GM12891 (cell line): ENCODE results near the gene GPC5.

Experiments used
- DNase-seq: peaks from one replicate; pipeline ENCODE4 v3.0.0; 2011; ENCODE audit warnings: low spot score; ENCODE audit not compliant: insufficient read length
- FAIRE-seq: peaks from 2 replicates; lab custom pipeline; 2011; peaks lifted over from hg19 to GRCh38; lab: Jason Lieb, UNC
- PAX5 ChIP-seq: IDR thresholded peaks from 2 replicates; pipeline ENCODE4 v1.6.1; 2011; ENCODE audit warnings: low read length, moderate library complexity, mild to moderate bottlenecking; ENCODE audit not compliant: insufficient read depth, severe bottlenecking
- POLR2A ChIP-seq: IDR thresholded peaks from 2 replicates; pipeline ENCODE4 v1.6.1; 2011; ENCODE audit warnings: low read depth, low read length, control low read depth
- POLR2AphosphoS5 ChIP-seq: IDR thresholded peaks from 2 replicates; pipeline ENCODE4 v1.6.1; 2011; ENCODE audit warnings: low read depth, low read length, control low read depth
- POU2F2 ChIP-seq: IDR thresholded peaks from 2 replicates; pipeline ENCODE4 v1.6.1; 2011; ENCODE audit warnings: low read depth, mild to moderate bottlenecking, control low read depth, low read length, moderate library complexity
- SPI1 ChIP-seq: IDR thresholded peaks from 2 replicates; pipeline ENCODE4 v1.6.1; 2011; ENCODE audit warnings: low read depth, low read length, control low read depth
- TAF1 ChIP-seq: IDR thresholded peaks from 2 replicates; pipeline ENCODE4 v1.6.1; 2011; ENCODE audit warnings: low read depth, low read length, control low read depth

GPC5 gene

DNA sequence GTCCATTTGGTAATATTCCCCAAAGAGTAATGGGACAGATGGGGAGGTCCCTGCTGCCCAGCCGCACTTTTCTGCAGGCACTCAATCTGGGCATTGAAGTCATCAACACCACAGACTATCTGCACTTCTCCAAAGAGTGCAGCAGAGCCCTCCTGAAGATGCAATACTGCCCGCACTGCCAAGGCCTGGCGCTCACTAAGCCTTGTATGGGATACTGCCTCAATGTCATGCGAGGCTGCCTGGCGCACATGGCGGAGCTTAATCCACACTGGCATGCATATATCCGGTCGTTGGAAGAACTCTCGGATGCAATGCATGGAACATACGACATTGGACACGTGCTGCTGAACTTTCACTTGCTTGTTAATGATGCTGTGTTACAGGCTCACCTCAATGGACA is 295.0 kb downstream of the GPC5 start:
- FAIRE-seq (no peak), DNase-seq (no peak)
- no peak for TF ChIP-seq POU2F2
- TF ChIP-seq TAF1 = no peak
- no peak for TF ChIP-seq POLR2AphosphoS5
- TF ChIP-seq PAX5 = no peak
- no peak for TF ChIP-seq SPI1
- TF ChIP-seq POLR2A = no peak

DNA sequence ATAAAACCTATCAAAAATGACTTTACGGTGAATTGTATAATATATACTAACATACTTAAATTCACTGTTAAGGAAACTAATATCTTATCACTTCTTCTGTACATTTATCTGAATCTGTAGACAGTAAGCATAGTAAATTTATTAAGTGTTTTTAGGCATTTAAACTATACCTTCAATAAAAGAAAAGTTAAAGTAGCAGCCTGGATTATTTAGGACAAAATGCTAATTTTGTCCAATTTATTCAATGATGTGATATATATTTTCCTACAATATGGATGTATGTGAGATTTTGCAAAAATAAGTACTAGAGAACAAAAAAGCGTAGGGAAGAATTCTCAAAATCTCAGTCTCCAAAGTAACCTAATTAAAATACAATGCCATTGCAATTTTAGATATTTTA is 299.9 kb downstream of the GPC5 start:
- TF ChIP-seq POU2F2 = no peak
- no peak for TF ChIP-seq POLR2A
- TF ChIP-seq POLR2AphosphoS5 = no peak
- no peak for TF ChIP-seq PAX5
- no peak for TF ChIP-seq SPI1
- TF ChIP-seq TAF1 = no peak
- no peak for FAIRE-seq
- DNase-seq = no peak

DNA sequence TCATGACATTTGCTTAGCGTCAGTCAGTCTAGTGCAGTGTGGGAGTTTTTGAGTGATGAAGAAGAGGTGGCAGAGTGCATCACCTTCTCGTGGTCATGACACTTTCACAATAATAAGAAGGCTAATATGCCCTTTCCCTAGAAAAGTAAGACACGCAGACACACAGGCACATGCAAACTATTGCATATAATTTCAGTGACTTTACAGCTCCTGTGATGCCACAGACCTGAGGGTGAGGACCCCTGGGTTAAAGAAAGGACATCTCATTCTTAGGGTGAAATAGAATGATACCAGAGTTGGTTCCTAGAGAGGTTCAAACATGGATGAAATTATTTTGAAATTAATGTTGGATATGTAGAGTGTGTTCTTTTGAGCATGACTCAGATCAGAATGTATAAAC is 300.3 kb downstream of the GPC5 start:
- TF ChIP-seq PAX5 = no peak
- TF ChIP-seq SPI1 = no peak
- TF ChIP-seq POU2F2 = no peak
- TF ChIP-seq POLR2AphosphoS5 = no peak
- FAIRE-seq = no peak
- no peak for DNase-seq

- no peak for FAIRE-seq
- TF ChIP-seq POLR2AphosphoS5 (no peak), SPI1 (no peak), POU2F2 (no peak), PAX5 (no peak), TAF1 (no peak), POLR2A (no peak)
- DNase-seq = no peak
These were observed 301.4 kb downstream of the GPC5 start for GRCh38 chr13:91699863-91700262.

DNA sequence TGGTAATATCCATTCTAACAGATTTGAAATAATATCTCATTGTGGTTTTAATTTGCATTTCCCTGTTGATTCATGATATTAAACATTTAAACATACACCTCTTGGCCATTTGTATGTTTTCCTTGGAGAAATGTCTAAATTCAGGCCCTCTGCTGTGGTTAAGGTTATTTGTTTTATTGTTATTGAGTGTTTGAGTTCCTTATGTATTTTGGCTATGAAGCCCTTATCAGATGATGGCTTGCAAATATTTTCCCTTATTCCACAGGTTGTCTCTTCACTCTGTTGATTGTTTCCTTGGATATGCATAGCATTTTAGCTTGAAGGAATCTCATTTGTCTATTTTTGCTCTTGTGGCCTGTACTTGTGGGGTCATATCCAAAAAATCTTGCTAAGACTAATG is 303.6 kb downstream of the GPC5 start:
- FAIRE-seq (no peak), DNase-seq (no peak)
- no peak for TF ChIP-seq SPI1
- no peak for TF ChIP-seq POLR2AphosphoS5
- no peak for TF ChIP-seq POLR2A
- TF ChIP-seq PAX5 = no peak

- FAIRE-seq (no peak), DNase-seq (no peak)
- no peak for TF ChIP-seq PAX5
These were observed 304.0 kb downstream of the GPC5 start for GRCh38 chr13:91702411-91702810.

DNA sequence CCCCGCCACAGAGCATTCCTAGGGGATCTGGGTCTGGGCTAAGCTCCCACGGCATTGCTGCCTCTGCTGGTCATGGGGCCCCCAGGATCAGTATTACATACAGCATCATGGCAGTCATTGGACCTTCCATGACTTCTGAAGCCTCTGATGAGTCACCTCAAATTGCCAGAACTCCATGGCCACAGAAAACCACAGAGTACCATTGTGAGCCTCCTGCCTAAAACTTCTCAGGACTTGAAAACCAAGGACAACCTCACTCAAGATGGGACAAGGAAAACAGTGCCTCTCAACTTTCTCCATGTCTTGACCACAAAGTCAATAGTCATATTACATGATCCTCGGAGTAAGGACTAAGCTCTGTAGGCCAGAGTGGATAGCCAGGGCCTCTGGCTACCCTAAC is 306.0 kb downstream of the GPC5 start:
- FAIRE-seq (no peak), DNase-seq (no peak)
- TF ChIP-seq POU2F2 = no peak
- TF ChIP-seq POLR2AphosphoS5 = no peak
- no peak for TF ChIP-seq POLR2A

- FAIRE-seq (no peak), DNase-seq (no peak)
- no peak for TF ChIP-seq POLR2AphosphoS5
- no peak for TF ChIP-seq POLR2A
- TF ChIP-seq TAF1 = no peak
- no peak for TF ChIP-seq SPI1
- TF ChIP-seq PAX5 = no peak
- no peak for TF ChIP-seq POU2F2
These were observed 310.1 kb downstream of the GPC5 start for GRCh38 chr13:91708558-91708957.

DNA sequence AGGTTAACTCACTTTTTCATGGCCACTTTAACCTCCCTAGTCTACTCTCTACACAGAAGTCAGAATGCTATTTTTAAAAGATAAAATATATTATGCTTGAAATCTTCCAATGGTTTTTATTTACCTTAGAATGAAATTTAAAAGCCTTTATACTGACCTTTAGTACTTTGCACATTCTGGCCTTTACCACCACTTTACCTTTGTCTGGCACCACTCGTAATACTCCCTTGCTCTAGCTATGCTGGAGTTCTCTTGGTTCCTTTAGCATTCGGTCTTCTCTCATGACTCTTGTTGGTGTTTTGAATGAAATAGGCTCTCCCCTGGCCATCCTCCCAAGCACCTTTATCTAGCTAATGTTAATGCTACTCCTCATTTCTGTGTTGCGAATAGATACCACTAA is 310.8 kb downstream of the GPC5 start:
- TF ChIP-seq PAX5 = no peak
- TF ChIP-seq TAF1 = no peak
- no peak for TF ChIP-seq SPI1
- TF ChIP-seq POU2F2 = no peak
- TF ChIP-seq POLR2A = no peak
- no peak for TF ChIP-seq POLR2AphosphoS5
- FAIRE-seq = no peak

DNA sequence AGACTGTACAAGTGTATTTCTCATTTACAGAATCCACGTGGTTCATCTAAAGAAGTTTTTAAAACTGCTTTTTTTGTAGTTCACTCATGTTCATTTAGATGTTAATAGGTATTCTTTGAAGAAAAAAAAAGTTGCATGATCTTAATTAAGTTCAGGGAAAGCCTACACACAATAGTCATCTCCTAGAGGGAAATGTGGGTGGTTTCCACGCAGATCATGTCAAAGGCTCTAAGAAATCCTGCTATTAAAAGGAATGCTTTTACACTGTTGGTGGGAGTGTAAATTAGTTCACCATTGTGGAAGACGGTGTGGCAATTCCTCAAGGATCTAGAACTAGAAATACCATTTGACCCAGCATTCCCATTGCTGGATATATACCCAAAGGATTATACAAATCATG is 312.3 kb downstream of the GPC5 start:
- no peak for DNase-seq
- no peak for TF ChIP-seq POU2F2
- TF ChIP-seq POLR2AphosphoS5 = no peak
- FAIRE-seq = no peak

More for the DNA sequence above, 310.8 kb downstream of the GPC5 start:
- DNase-seq = no peak

DNA sequence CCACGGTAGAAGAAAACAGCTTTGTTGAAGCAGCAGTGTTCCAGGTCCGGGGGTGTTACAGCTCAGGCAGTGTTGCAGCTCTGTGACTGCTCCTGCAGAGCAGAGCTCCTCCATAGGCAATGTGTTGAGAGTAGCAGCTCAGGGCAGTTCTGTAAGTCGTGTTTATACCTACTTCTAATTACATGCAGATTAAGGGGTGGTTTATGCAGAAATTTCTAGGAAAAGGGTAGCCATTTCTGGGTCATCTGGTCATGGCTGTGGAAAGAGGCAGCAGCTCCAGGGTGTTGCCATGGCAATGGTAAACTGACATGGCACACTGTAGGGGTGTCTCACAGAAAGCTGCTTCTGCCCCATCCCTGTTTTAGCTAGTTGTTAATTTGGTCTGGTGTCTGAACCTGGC is 316.4 kb downstream of the GPC5 start:
- no peak for DNase-seq
- TF ChIP-seq POLR2AphosphoS5 (no peak), POU2F2 (no peak), POLR2A (no peak), PAX5 (no peak), TAF1 (no peak), SPI1 (no peak)
- FAIRE-seq = no peak
